NCI-H128 (cell line): ENCODE measurements around the gene PALB2.

Experiments used
- DNase-seq: peaks from one replicate; lab custom pipeline; 2025; ENCODE audit not compliant: unreplicated experiment; lab: John Stamatoyannopoulos, UW

Gene PALB2

DNA sequence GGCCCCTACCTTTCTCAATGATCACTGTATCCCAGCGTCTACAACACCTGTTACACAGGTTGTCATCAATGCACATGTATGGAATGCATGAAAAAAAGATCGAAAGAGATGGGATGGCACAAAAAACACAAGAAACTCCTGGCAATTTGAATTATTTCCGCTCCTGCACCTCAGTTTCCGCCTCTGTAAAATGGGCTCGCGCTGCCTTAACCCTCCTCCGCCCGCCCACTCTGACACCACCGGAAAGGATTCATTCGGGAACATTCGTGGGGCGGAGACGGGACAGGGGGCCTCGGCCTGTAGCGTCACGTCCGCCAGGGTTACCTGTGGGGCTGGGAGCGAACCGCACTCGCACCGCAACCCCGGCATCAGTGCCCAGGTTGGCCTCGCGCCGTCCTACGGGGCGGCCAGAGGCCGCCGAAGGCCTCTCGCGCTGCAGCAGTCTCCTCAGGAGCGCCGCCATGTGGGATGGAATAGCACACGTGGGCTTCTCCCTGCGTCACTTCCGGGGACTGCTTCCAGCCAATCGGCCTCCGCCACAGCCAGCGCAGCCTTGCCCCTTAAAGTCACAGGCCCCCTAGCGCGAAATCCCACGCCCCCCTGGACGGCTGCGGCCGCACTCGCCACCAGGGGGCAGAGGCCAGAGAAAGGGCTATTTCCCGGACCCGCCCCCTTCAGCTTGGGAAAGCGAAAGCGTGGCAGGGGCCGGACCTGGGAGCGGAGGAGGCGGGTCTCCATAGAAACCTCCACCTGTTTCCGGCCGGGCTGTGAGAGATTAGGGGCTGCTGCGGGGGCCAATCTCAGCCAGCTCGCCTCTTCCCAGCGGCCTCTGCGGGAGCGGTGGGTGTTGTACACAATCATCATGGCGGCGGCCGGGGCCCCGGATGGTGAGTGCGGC lies 84.0 kb downstream of the PALB2 start, which contains the start of the genes EARS2 and UBFD1:
Gene EARS2 (minus strand): TSS at position 470 of the 898 bp plus-strand sequence. CDS start 7 bp downstream, at position 463.
Gene UBFD1 (plus strand): TSS at position 847 of the 898 bp plus-strand sequence. CDS start 16 bp downstream, at position 863.
- DNase-seq: peak; percentile 84

DNA sequence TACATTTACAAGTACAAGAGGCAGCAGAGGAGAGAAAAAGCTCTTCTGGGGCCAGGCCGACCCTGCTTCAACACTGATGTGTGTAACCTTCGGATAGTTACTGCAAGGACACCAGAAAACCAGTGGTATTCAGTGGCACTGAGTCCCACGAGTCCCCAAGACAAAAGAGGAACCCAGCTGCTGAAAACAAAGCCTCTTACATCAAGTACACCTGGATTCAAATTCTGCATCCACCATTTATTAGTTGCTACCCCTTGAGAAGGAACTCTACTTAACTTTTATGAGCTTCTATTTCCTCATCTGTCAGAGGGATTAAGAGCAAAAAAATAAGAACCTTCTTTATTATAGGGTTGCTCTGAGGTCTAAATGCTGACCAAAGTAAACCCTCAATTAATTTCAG lies 86.6 kb downstream of the PALB2 start:
- DNase-seq: no peak
